ENCODE data around the gene KDM5A. TPM values are rescaled to one million over a fixed set of nuclear protein-coding genes. Genes with fewer than 3 reads are reported as not detected.
A peak's percentile ranks its signal among the peaks of the same experiment; 100 is the strongest.

The KDM5A gene
- total RNA-seq, 1 donor from 2014 or later: 79.8 TPM

DNA sequence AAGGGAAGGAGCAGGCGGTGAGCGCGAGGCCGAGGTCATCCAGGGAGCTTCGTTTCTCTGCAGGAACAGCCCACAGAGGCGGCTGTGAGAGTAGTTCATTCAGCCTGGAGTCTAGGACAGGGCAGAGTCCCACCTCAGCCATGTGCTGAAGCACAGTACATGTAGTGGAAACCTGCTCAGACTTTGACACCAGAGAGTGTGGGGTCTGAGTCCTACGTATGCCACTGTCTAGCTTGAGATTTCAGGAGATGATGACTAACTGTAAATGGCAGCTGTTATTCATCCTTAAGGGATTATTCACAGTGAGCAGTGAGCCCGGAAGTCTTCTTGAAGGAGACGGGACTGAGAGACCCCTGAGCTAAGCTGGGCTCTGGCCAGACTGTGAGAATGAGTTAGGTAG, 125.5 kb downstream of the KDM5A start:
- peaks cover 26% of the 10 kb centered on the region for H3K4me1 Mint-ChIP-seq (ENCODE audit: low read depth, unreplicated experiment)
- DNase-seq (ENCODE audit: low read depth) (peak; percentile 42), FAIRE-seq (no peak)
- Histone ChIP-seq H4K20me1 (ENCODE audit: insufficient read depth, low read length) (peaks cover 3% of the 10 kb centered on the region), H3K9me3 (ENCODE audit: insufficient read depth, low read depth, low read length) (no peaks in the 10 kb centered on the region), H3K27ac (ENCODE audit: low read depth, low read length) (no peak overlapping the region), H3K4me2 (ENCODE audit: low read length) (peak overlapping the region; percentile 46), H3K4me1 (ENCODE audit: insufficient read depth, low read length) (peaks cover 12% of the 10 kb centered on the region), H3K36me3 (ENCODE audit: insufficient read depth, low read length) (no peaks in the 10 kb centered on the region), H3K27me3 (ENCODE audit: insufficient read depth, low read length) (peaks cover 11% of the 10 kb centered on the region), H3K79me2 (ENCODE audit: insufficient read depth, low read length) (no peaks in the 10 kb centered on the region), H3K9ac (ENCODE audit: low read length) (no peak overlapping the region), H2AFZ (ENCODE audit: low read depth, low read length) (no peak overlapping the region), H3K4me3 (ENCODE audit: insufficient read depth, low read depth, low read length) (no peak overlapping the region)
- peaks cover 6% of the 10 kb centered on the region for H3K27me3 Mint-ChIP-seq (ENCODE audit: low read depth, unreplicated experiment)
- peak overlapping the region; percentile 81 for H3K27ac Mint-ChIP-seq (ENCODE audit: unreplicated experiment)
- peak overlapping the region; percentile 0 for H3K4me3 Mint-ChIP-seq (ENCODE audit: unreplicated experiment)
- peaks cover 6% of the 10 kb centered on the region for H3K36me3 Mint-ChIP-seq (ENCODE audit: low read depth, unreplicated experiment)
- H3K9me3 Mint-ChIP-seq (ENCODE audit: unreplicated experiment): no peaks in the 10 kb centered on the region
- TF ChIP-seq, protein P1, sequence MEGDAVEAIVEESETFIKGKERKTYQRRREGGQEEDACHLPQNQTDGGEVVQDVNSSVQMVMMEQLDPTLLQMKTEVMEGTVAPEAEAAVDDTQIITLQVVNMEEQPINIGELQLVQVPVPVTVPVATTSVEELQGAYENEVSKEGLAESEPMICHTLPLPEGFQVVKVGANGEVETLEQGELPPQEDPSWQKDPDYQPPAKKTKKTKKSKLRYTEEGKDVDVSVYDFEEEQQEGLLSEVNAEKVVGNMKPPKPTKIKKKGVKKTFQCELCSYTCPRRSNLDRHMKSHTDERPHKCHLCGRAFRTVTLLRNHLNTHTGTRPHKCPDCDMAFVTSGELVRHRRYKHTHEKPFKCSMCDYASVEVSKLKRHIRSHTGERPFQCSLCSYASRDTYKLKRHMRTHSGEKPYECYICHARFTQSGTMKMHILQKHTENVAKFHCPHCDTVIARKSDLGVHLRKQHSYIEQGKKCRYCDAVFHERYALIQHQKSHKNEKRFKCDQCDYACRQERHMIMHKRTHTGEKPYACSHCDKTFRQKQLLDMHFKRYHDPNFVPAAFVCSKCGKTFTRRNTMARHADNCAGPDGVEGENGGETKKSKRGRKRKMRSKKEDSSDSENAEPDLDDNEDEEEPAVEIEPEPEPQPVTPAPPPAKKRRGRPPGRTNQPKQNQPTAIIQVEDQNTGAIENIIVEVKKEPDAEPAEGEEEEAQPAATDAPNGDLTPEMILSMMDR (IDR thresholded peaks at IDR 0.05; ENCODE audit: insufficient read depth, low read depth, low read length): no peak
- TF ChIP-seq EZH2 (IDR thresholded peaks at IDR 0.05; ENCODE audit: insufficient read depth, low read length): no peak

DNA sequence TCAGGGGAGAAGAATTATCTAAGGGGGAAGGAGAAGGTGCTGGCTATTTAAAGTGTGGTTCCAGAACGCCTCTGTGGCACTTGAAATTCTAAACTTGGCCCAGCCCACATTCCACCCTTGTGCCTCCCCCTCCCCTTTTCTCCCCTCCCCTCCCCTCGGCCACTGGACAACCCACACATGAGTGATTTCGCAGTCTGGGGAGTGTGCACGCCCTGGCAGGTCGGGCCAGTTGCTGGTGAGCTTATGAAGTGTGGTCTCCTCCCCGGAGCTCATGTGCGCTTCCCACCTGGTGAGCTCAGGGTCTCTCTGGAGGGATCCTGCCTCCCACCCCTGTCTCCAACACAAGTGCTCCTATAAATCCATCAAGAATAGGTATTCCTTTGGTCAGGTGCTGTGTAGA, 126.3 kb downstream of the KDM5A start, which contains the start of gene SLC6A13:
Gene SLC6A13, minus strand, starts transcription at position 20 of the 400 bp plus-strand sequence. CDS start 2,784 bp downstream, outside the sequence.
- Histone ChIP-seq H3K36me3 (ENCODE audit: insufficient read depth, low read length) (no peaks in the 10 kb centered on the region), H3K27me3 (ENCODE audit: insufficient read depth, low read length) (peaks cover 7% of the 10 kb centered on the region), H3K9ac (ENCODE audit: low read length) (no peak within 1 kb of the TSS), H3K4me3 (ENCODE audit: insufficient read depth, low read depth, low read length) (no peak within 1 kb of the TSS), H4K20me1 (ENCODE audit: insufficient read depth, low read length) (no peaks in the 10 kb centered on the region), H3K4me2 (ENCODE audit: low read length) (peak within 1 kb of the TSS; percentile 46), H3K4me1 (ENCODE audit: insufficient read depth, low read length) (peaks cover 10% of the 10 kb centered on the region), H2AFZ (ENCODE audit: low read depth, low read length) (no peak within 1 kb of the TSS), H3K27ac (ENCODE audit: low read depth, low read length) (no peak within 1 kb of the TSS), H3K9me3 (ENCODE audit: insufficient read depth, low read depth, low read length) (no peaks in the 10 kb centered on the region), H3K79me2 (ENCODE audit: insufficient read depth, low read length) (no peaks in the 10 kb centered on the region)
- DNase-seq (ENCODE audit: low read depth): peak; percentile 47
- FAIRE-seq: no peak
- peaks cover 13% of the 10 kb centered on the region for H3K27me3 Mint-ChIP-seq (ENCODE audit: low read depth, unreplicated experiment)
- no peak within 1 kb of the TSS for H3K4me3 Mint-ChIP-seq (ENCODE audit: unreplicated experiment)
- TF ChIP-seq, protein P1 (IDR thresholded peaks at IDR 0.05; ENCODE audit: insufficient read depth, low read depth, low read length): no peak
- TF ChIP-seq EZH2 (IDR thresholded peaks at IDR 0.05; ENCODE audit: insufficient read depth, low read length): no peak
- H3K27ac Mint-ChIP-seq (ENCODE audit: unreplicated experiment): peak within 1 kb of the TSS; percentile 85
- H3K4me1 Mint-ChIP-seq (ENCODE audit: low read depth, unreplicated experiment): peaks cover 22% of the 10 kb centered on the region
- H3K9me3 Mint-ChIP-seq (ENCODE audit: unreplicated experiment): peaks cover 6% of the 10 kb centered on the region
- H3K36me3 Mint-ChIP-seq (ENCODE audit: low read depth, unreplicated experiment): peaks cover 9% of the 10 kb centered on the region

DNA sequence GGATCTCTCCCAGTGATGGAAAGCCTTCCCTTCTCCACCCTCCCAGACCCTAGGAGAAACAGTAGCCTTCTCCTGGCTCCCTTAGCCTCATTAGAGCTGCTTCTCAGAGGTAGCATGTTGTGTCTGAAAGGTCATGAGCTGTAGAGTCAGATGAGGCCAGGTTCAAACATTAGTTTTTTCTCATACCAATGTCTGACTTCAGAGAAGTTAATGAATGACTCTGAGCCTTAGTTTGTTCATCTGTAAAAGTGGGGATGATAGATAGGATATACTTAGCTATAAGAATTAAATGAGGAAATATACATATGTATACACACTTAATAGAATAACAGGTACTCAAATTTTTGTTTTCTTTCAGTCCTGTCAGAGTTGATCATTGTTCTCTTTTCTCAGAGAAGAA, 127.0 kb downstream of the KDM5A start:
- peaks cover 11% of the 10 kb centered on the region for H3K36me3 Mint-ChIP-seq (ENCODE audit: low read depth, unreplicated experiment)
- peaks cover 8% of the 10 kb centered on the region for H3K9me3 Mint-ChIP-seq (ENCODE audit: unreplicated experiment)
- H2AFZ ChIP-seq (ENCODE audit: low read depth, low read length): no peak overlapping the region
- H3K4me3 Mint-ChIP-seq (ENCODE audit: unreplicated experiment): no peak overlapping the region
- no peak for TF ChIP-seq EZH2 (IDR thresholded peaks at IDR 0.05; ENCODE audit: insufficient read depth, low read length)
- TF ChIP-seq, protein P1 (IDR thresholded peaks at IDR 0.05; ENCODE audit: insufficient read depth, low read depth, low read length): no peak
- H3K4me2 ChIP-seq (ENCODE audit: low read length): no peak overlapping the region
- H3K27ac ChIP-seq (ENCODE audit: low read depth, low read length): no peak overlapping the region
- H3K4me1 ChIP-seq (ENCODE audit: insufficient read depth, low read length): peaks cover 8% of the 10 kb centered on the region
- H3K27me3 Mint-ChIP-seq (ENCODE audit: low read depth, unreplicated experiment): peaks cover 18% of the 10 kb centered on the region
- H3K79me2 ChIP-seq (ENCODE audit: insufficient read depth, low read length): no peaks in the 10 kb centered on the region
- no peaks in the 10 kb centered on the region for H4K20me1 ChIP-seq (ENCODE audit: insufficient read depth, low read length)
- DNase-seq (ENCODE audit: low read depth) (no peak), FAIRE-seq (no peak)
- H3K27me3 ChIP-seq (ENCODE audit: insufficient read depth, low read length): peaks cover 7% of the 10 kb centered on the region
- peaks cover 21% of the 10 kb centered on the region for H3K4me1 Mint-ChIP-seq (ENCODE audit: low read depth, unreplicated experiment)
- H3K9me3 ChIP-seq (ENCODE audit: insufficient read depth, low read depth, low read length): no peaks in the 10 kb centered on the region
- no peak overlapping the region for H3K9ac ChIP-seq (ENCODE audit: low read length)
- no peak overlapping the region for H3K4me3 ChIP-seq (ENCODE audit: insufficient read depth, low read depth, low read length)
- H3K27ac Mint-ChIP-seq (ENCODE audit: unreplicated experiment): peak overlapping the region; percentile 83
- H3K36me3 ChIP-seq (ENCODE audit: insufficient read depth, low read length): no peaks in the 10 kb centered on the region
